Lung microvascular endothelial cell (primary cell): Measurements from ENCODE around the gene APOL1. TPM values are rescaled to one million over a fixed set of nuclear protein-coding genes. Genes with fewer than 3 reads are reported as not detected.
A peak's percentile ranks its signal among the peaks of the same experiment; 100 is the strongest.
"Not testable (repeated sequence)": the region's sequence is repeated elsewhere in the genome, so short reads cannot be mapped to it uniquely, and the experiment has no call there.

Experiments
- DNase-seq, 2 donors: peaks; one replicate each; pipeline versions ENCODE4 v3.0.0 to v3.0.0-alpha.2; 2010; ENCODE audit warnings: low read depth in 2 of 2
- total RNA-seq: library from RNA; depleted of rRNA; stranded (reverse); fragments of >200 nt; gene quantifications from 2 replicates; pipeline ENCODE4 v1.2.1, GENCODE V29; 2014

Gene APOL1
- total RNA-seq, 1 donor from 2014 or later: 5.8 TPM

GRCh38 chr22:36244522-36245391 lies 8.2 kb upstream of the APOL1 start:
- DNase-seq: no peak

- DNase-seq: no peak
These were observed 7.1 kb upstream of the APOL1 start for GRCh38 chr22:36245805-36246356.

GRCh38 chr22:36246718-36247117 lies 6.2 kb upstream of the APOL1 start:
- no peak for DNase-seq

- DNase-seq: no peak
These were observed 5.0 kb upstream of the APOL1 start for GRCh38 chr22:36247955-36248354.

GRCh38 chr22:36249160-36249559 lies 3.8 kb upstream of the APOL1 start:
- DNase-seq: no peak

GRCh38 chr22:36250292-36250960 lies 2.5 kb upstream of the APOL1 start:
- DNase-seq: not testable (repeated sequence)

GRCh38 chr22:36251979-36252608 lies 839 bp upstream of the APOL1 start:
- DNase-seq: not testable (repeated sequence)

GRCh38 chr22:36253523-36254490 lies 874 bp downstream of the APOL1 start:
- peak; percentile 26 to 37 for DNase-seq

GRCh38 chr22:36255572-36255971 lies 2.6 kb downstream of the APOL1 start:
- not testable (repeated sequence) for DNase-seq

- no peak for DNase-seq
These were observed 3.5 kb downstream of the APOL1 start for GRCh38 chr22:36256478-36256877.

GRCh38 chr22:36257308-36257707 lies 4.4 kb downstream of the APOL1 start:
- DNase-seq: no peak

- DNase-seq: no peak
These were observed 5.2 kb downstream of the APOL1 start for GRCh38 chr22:36257948-36258670.

- peak in 1 of 2 donors; percentile 88 for DNase-seq
These were observed 6.0 kb downstream of the APOL1 start for GRCh38 chr22:36258701-36259614.

GRCh38 chr22:36259615-36260300 lies 6.8 kb downstream of the APOL1 start:
- no peak for DNase-seq

- DNase-seq: not testable (repeated sequence)
These were observed 8.7 kb downstream of the APOL1 start for GRCh38 chr22:36261675-36262074.

- DNase-seq: not testable (repeated sequence)
These were observed 9.4 kb downstream of the APOL1 start for GRCh38 chr22:36262307-36262706.

- DNase-seq: not testable (repeated sequence)
These were observed 10.3 kb downstream of the APOL1 start for GRCh38 chr22:36263216-36263673.
